Nucleus accumbens (tissue), 56 donors: Measurements from ENCODE around the gene PHKG2.

Source experiments
- DNase-seq, 56 donors: peaks; one replicate each; lab custom pipeline; 2025; lab: John Stamatoyannopoulos, UW

The PHKG2 gene

GRCh38 chr16:30753596-30753995 is 5.4 kb downstream of the PHKG2 start:
- no peak for DNase-seq

DNA sequence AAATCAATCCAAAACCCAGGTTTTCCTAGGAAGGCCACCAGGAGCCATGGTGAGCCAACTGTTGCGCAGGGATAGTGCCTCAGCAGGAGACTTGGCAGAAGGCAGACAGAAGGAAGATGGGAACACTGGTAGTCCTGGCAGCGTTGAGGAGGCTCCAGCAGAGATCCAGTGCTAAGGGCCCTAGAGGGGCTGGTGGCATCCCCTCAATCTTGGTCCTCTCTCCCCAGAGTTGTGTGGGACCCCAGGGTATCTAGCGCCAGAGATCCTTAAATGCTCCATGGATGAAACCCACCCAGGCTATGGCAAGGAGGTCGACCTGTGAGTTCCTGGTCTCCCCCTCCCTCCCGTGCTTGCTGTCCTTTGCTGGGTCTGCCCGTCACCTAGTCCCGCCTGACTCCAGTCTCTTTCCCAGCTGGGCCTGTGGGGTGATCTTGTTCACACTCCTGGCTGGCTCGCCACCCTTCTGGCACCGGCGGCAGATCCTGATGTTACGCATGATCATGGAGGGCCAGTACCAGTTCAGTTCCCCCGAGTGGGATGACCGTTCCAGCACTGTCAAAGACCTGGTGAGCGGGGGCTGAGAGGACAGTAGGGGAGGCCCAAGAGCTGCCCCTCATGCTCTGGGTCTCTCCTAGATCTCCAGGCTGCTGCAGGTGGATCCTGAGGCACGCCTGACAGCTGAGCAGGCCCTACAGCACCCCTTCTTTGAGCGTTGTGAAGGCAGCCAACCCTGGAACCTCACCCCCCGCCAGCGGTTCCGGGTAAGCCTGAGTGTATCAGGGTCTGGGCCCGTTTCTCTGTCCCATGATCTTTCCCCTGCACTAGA is 7.9 kb downstream of the PHKG2 start:
- DNase-seq = no peak

GRCh38 chr16:30756781-30757100 is 8.5 kb downstream of the PHKG2 start:
- no peak for DNase-seq

DNA sequence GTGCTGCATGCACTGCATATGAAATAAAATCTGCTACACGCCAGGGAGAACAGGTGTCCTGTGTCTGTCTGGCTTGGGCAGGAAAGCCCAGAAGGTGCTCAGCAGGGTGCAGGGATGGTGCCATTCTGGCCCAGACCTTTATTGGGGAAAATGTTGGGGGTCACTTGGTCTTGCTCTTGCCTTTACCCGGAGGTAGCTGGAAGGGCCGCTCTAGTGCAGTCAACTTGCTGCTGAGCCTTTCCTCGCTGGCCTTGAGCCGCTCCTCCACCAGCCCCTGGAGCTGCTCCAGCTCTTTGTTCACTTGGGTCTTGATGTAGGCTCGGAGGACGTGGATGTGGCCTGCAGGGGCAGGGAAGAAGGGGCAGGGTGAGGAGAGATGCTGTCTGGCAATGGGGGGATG is 9.1 kb downstream of the PHKG2 start:
- DNase-seq = no peak

DNA sequence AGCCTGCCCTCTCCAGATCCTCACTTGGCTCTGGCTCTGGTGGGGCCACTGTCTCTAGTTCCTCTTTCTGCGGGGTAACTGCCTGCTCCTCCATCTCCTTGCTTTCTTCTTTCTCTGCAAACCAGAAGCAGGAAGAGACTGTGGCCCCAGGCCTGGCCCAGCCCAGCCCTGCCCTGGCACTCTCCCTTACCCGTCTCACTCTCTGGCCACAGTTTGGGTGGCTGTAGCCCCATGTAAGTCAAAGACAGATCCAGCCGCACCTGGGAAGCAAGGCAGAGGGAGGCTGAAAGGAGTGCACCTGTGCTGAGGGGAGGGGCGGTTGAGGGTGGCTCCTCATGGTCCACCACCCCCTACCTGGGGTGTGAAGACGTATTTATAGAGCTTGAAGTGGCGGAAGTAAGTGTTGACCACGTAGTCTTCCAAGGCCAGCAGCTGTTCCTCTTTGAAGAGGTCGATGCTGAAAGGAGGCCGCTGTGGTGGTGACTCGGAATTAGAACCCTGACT is 10.8 kb downstream of the PHKG2 start:
- peak in 4 of 56 donors; percentile 5 to 12 (median 9) for DNase-seq

GRCh38 chr16:30760001-30760559 is 11.9 kb downstream of the PHKG2 start:
- DNase-seq = no peak

- DNase-seq = no peak
Observed at GRCh38 chr16:30760577-30761426, 12.6 kb downstream of the PHKG2 start.

- DNase-seq = peak in 9 of 56 donors; percentile 17 to 44 (median 31)
Observed at GRCh38 chr16:30761427-30761927, 13.3 kb downstream of the PHKG2 start.

GRCh38 chr16:30761928-30762902 is 14.0 kb downstream of the PHKG2 start, which contains the start of the genes CFAP119 and RNF40:
TSS of gene CFAP119 (minus strand) at chr16:30762062. CDS start at chr16:30761748, 314 bp downstream.
TSS of gene RNF40 (plus strand) at chr16:30762322. CDS start at chr16:30762546, 224 bp downstream.
- DNase-seq = peak; percentile 78 to 98 (median 95)

DNA sequence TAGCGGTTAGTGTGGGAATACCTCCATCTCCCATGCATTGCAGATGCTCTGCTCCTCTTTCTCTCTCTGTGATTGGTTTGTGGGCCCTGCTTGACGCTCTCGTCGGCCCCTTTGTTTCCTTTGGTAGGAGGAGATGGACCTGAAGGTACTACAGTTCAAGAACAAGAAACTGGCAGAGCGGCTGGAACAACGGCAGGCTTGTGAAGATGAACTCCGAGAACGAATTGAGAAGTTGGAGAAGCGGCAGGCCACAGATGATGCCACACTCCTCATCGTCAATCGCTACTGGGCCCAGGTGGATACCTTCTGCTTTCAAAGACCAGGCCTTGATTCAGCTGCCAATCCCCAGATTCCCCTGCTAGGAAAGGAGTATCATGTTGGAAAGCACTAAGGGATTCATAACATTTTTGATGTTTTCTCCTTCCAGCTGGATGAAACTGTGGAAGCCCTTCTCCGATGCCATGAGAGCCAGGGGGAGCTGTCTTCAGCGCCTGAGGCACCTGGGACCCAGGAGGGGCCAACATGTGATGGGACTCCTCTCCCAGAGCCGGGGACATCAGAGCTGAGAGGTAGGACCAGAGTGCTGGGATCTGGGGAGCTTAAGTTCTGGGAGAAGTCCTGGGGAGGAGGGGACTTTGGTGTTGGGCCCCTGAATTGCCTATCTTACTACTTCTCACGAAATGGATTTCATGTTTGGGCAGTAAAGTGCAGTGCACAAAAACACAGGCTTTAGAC is 14.9 kb downstream of the PHKG2 start:
- DNase-seq = no peak

- DNase-seq = no peak
Observed at GRCh38 chr16:30764086-30764485, 15.9 kb downstream of the PHKG2 start.

- no peak for DNase-seq
Observed at GRCh38 chr16:30764816-30765465, 16.7 kb downstream of the PHKG2 start.

DNA sequence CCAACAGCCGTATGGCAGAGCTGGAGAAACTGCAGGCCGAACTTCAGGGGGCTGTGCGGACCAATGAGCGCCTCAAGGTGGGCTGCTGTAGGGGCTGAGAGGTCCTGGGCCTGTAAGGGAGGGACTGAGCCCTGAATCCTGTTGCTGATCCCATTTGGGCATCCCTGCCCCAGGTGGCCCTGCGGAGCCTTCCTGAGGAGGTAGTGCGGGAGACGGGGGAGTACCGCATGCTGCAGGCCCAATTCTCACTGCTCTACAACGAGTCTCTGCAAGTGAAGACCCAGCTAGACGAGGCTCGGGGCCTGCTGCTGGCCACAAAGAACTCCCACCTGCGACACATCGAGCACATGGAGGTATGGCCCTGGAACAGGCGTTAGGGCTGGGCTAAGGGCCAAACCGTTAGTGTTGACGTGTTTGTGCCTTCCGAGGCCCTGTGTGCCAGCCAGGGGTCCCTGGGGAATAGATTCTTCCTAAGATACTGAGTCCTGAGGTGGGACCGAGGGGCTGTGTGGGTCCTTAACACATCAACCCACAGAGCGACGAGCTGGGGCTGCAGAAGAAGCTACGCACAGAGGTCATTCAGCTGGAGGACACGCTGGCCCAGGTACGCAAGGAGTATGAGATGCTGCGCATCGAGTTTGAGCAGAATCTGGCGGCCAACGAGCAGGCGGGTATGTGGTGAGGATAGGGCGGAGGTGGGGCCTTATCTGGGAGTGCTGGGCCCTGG is 18.1 kb downstream of the PHKG2 start:
- DNase-seq = no peak

DNA sequence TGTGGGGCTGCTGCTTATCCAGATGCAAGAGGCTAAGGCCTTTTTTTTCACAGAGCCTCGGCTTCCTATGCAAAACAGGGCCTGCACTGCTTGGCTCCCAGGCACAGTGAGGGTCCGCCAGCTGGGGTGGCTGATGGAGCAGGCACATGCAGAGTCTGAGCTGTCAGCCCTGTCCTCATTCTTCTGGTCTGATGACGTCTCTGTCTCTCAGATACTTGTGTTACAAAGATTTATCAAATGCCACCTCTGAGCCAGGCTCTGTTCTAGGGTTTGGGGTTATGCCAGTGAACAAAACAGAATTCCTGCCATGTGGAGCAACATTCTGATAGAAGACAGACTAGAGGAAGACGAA is 18.7 kb downstream of the PHKG2 start:
- no peak for DNase-seq

DNA sequence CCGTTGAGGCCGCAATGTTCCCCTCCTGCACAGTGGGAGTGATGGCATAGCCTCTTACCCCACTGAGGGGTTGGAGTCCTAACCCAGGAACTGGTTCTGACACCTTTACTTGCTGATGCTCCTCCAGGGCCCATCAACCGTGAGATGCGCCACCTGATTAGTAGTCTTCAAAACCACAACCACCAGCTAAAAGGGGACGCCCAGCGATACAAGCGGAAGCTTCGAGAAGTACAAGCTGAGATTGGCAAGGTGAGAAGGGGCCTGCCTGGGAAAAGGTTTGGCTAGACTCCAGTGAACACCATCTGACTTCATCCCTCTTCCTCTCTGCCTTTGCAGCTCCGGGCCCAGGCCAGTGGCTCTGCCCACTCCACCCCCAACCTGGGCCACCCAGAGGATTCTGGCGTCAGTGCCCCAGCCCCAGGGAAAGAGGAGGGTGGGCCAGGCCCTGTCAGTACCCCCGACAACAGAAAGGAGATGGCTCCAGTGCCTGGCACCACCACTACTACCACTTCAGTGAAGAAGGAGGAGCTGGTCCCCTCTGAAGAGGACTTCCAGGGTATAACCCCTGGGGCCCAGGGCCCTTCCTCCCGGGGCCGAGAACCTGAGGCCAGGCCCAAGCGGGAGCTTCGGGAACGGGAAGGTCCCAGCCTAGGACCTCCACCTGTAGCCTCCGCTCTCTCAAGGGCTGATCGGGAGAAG is 19.7 kb downstream of the PHKG2 start:
- DNase-seq = no peak

GRCh38 chr16:30768583-30769181 is 20.5 kb downstream of the PHKG2 start:
- DNase-seq = no peak
